GM19372 (cell line): ENCODE data around the gene ANKFN1.

Experiments
- ATAC-seq: cut with Tn5 transposase; IDR thresholded peaks from one replicate; pipeline ENCODE4 v1.9.1; 2021; ENCODE audit warnings: mild to moderate bottlenecking, low read depth, moderate library complexity; ENCODE audit not compliant: unreplicated experiment

ANKFN1 gene

DNA sequence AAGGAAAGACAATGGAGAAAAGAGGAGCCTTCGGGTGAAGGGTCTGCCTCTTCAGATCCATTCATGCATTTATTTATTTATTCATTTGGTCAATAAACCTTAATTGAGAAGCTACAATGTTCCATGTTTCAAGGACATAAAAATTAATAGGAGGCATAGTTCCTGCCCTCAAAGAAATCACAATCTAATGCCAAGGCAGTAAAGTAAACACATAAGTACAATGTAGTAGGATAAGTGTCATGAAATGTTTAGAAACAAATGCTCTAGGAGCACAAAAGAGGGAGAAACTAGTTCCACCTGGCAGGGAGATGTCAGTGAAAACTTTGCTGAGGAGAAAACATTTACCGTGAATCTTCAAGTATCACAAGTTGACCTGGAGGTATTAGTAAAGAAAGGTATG is 336.7 kb downstream of the ANKFN1 start:
- ATAC-seq = no peak

GRCh38 chr17:56495556-56495955 is 342.3 kb downstream of the ANKFN1 start:
- no peak for ATAC-seq

GRCh38 chr17:56497132-56497531 is 343.9 kb downstream of the ANKFN1 start:
- no peak for ATAC-seq

GRCh38 chr17:56499799-56500388 is 346.6 kb downstream of the ANKFN1 start:
- no peak for ATAC-seq

DNA sequence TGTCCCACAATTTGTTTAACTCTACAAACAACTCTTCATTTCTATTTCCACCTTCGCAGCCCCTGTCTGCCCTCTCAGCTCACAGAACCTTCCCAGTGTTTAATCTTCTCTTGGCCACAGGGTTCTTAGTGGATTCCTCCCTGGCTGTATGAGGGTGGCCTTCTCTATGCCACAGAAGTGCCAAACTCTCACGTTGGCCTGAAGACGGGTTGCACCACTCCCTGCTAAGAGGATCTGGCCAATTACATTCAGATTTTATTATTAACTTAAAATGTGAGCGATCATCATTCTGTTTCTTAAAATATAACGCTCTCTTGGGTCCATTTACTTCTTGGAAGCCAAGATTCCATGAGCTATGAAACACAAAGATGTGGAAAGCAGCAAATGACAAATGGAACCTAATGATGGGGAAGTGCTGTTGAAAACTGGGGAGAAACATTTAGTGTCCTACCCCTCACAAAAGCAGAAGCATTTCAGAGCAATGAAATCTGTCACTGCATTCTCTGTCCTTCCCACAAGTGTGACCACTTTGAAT is 348.9 kb downstream of the ANKFN1 start:
- no peak for ATAC-seq

GRCh38 chr17:56505154-56505756 is 352.0 kb downstream of the ANKFN1 start:
- no peak for ATAC-seq

GRCh38 chr17:56506349-56506748 is 353.1 kb downstream of the ANKFN1 start:
- ATAC-seq = no peak

DNA sequence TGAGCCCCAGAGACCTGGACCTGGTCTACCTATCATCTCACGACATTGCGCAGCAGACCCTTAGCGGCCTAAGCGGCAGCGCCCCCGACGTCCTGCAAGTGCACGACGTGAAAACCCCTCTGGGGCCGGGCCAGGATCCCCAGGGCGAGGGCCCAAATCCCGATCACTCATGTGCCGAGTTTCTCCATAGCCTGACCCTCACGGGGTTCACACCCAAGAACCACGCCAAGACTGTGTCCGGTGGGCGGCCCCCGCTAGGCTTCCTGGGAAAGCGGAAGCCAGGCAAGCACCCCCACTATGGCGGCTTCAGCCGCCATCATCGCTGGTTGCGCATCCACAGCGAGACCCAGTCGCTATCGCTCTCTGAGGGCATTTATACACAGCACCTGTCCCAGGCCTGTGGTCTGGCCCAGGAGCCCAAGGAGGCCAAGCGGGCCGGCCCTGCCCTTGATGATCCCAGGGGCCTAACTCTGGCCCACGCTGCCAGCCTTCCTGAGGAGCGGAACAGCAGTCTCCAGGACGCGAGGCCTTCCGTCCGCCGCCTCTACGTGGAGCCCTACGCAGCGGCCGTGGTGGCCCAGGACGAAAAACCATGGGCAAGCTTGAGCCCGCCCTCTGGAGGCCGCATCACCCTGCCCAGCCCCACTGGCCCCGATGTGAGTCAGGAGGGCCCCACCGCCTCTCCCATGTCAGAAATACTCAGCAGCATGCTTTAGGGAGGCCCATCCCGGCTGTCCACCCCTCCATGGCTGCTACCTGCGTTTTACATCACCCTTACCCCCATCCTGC is 357.5 kb downstream of the ANKFN1 start:
- ATAC-seq = no peak

GRCh38 chr17:56514264-56514663 is 361.0 kb downstream of the ANKFN1 start:
- no peak for ATAC-seq

- no peak for ATAC-seq
Measured at GRCh38 chr17:56514899-56515298, 361.6 kb downstream of the ANKFN1 start.

- no peak for ATAC-seq
Measured at GRCh38 chr17:56521414-56522141, 368.3 kb downstream of the ANKFN1 start.

DNA sequence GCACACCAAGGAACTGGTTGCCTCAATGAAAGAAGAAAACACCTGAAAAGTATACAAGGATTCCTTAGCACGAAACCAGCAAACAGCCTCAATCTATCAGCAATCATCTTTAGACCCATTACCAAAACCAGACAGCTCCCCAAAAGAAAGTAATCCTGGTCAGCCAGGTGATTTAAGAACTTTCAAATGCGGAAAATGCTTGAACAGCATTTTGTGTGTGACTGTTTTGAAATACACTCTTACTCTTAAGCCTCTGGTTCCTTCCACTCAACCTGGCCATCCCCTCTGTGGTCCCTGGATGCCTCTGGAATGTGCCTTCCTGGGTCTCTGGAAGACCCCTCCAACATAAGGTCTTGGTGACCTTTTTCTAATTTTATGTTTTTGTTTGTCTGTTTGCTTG is 369.8 kb downstream of the ANKFN1 start:
- no peak for ATAC-seq

- ATAC-seq = no peak
Measured at GRCh38 chr17:56528696-56529095, 375.4 kb downstream of the ANKFN1 start.

DNA sequence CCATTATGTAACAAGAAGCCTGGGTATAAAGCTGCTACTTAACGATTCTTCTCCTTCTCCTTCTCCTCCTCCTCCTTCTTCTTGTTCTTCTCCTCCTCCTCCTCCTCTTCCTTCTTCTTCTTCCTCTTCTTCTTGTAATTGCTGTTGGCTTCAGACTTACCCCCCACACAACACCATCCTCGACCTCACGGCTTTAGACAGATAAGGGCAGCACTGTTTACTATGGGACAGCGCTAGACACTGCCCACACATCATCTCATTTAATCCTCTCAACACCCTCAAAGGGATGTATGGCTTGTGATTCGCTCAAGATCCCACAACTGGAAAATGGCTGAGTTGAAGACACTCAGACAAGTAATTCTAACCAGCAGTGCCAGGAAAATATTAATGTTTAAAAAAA is 379.7 kb downstream of the ANKFN1 start:
- no peak for ATAC-seq

GRCh38 chr17:56536766-56537165 is 383.5 kb downstream of the ANKFN1 start:
- no peak for ATAC-seq

GRCh38 chr17:56540836-56541235 is 387.6 kb downstream of the ANKFN1 start:
- ATAC-seq = no peak

GRCh38 chr17:56543280-56543679 is 390.0 kb downstream of the ANKFN1 start:
- ATAC-seq = no peak

DNA sequence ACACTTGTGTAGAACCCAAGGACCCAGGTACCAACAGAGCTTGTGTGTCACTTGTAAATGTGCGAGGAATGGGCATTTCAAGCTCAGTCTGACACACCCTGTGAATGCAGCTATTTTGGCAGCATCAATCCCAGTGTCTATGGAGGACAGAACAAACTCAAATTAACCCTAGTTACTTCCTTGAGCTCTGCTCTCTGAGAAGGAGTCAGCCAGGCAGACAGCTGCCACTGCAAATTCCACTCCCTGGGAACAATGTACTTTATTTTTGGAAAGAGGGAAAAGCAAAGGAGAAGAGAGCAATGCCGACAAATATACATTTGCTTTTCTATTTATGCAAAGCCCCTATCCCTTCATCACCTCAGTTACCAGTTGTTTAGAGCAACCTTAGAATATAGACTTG is 391.8 kb downstream of the ANKFN1 start:
- no peak for ATAC-seq

GRCh38 chr17:56545930-56546329 is 392.7 kb downstream of the ANKFN1 start:
- ATAC-seq = no peak

- no peak for ATAC-seq
Measured at GRCh38 chr17:56548661-56549060, 395.4 kb downstream of the ANKFN1 start.

DNA sequence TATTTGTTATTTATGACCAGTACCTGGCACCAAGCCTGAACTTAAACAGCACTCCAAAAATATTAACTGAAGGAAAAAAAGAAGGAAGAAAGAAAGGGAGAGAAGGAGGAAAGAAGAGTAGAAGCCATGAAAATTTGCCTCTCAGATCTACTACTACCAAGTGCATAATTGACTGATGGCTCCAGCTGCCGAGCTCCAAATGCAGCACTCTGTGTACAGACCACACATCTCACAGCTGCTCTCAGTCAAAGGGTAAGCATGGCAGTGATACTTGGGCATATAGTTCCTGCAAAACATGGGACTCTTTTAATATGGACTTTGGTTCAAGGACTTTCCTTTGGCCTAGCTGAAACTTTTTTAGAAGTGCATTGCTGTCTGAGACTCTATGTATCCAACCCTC is 396.2 kb downstream of the ANKFN1 start:
- no peak for ATAC-seq
